HepG2 (cell line): ENCODE results near the gene CHAF1A. TPM values are rescaled to one million over a fixed set of nuclear protein-coding genes. Genes with fewer than 3 reads are reported as not detected.

Experiments
- JUN ChIP-seq: sonication (generic); formaldehyde crosslinking; IDR thresholded peaks from 2 replicates; pipeline ENCODE4 v1.4.0; 2020; ENCODE audit warnings: mild to moderate bottlenecking, missing genetic modification reagents
- KAT7 ChIP-seq: IDR thresholded peaks from 2 replicates; pipeline ENCODE4 v1.6.1; 2018; ENCODE audit warnings: borderline replicate concordance, missing compliant biosample characterization
- KAT8 ChIP-seq: IDR thresholded peaks from 2 replicates; pipeline ENCODE4 v1.6.1; 2016; ENCODE audit warnings: missing genetic modification reagents, missing compliant biosample characterization
- ZNF333 ChIP-seq: sonication (generic); formaldehyde crosslinking; IDR thresholded peaks from 2 replicates; pipeline ENCODE4 v1.4.0; 2020; ENCODE audit warnings: mild to moderate bottlenecking, missing genetic modification reagents, borderline replicate concordance
- ZNF337 ChIP-seq: sonication (generic); formaldehyde crosslinking; IDR thresholded peaks from 2 replicates; pipeline ENCODE4 v1.5.1; 2020; ENCODE audit warnings: missing genetic modification reagents, low read depth, mild to moderate bottlenecking, borderline replicate concordance
- ZNF354B ChIP-seq: sonication (generic); formaldehyde crosslinking; IDR thresholded peaks from 2 replicates; pipeline ENCODE4 v1.8.0; 2022; ENCODE audit warnings: mild to moderate bottlenecking, missing genetic modification reagents
- ZNF441 ChIP-seq: sonication (generic); formaldehyde crosslinking; IDR thresholded peaks from 2 replicates; pipeline ENCODE4 v1.7.0; 2021; ENCODE audit warnings: missing genetic modification reagents, borderline replicate concordance
- ZNF460 ChIP-seq: sonication (generic); formaldehyde crosslinking; IDR thresholded peaks from 2 replicates; pipeline ENCODE4 v1.5.1; 2020; ENCODE audit warnings: missing genetic modification reagents, mild to moderate bottlenecking, borderline replicate concordance
- ZNF766 ChIP-seq: sonication (generic); formaldehyde crosslinking; IDR thresholded peaks from 2 replicates; pipeline ENCODE4 v1.5.0; 2020; ENCODE audit warnings: missing genetic modification reagents, borderline replicate concordance
- ZNF776 ChIP-seq: sonication (generic); formaldehyde crosslinking; IDR thresholded peaks from 2 replicates; pipeline ENCODE4 v1.4.0; 2020; ENCODE audit warnings: mild to moderate bottlenecking, missing genetic modification reagents
- ZSCAN20 ChIP-seq: sonication (generic); formaldehyde crosslinking; IDR thresholded peaks from 2 replicates; pipeline ENCODE4 v1.4.0; 2020; ENCODE audit warnings: missing genetic modification reagents, mild to moderate bottlenecking, borderline replicate concordance
- polyA plus RNA-seq, 8 experiments: library from polyadenylated mRNA; depleted of rRNA in 3 of 8; stranded (reverse) in 7 of 8; unstranded in 1 of 8; fragments of >200 nt; fragmentation: Illumina TruSeq in 4 of 8; extraction: Trizol in 4 of 8; gene quantifications; 2 replicates each; pipeline versions ENCODE4 v1.2.1 to v1.2.3, GENCODE V29; 2011 to 2016; ENCODE audit warnings: low read depth in 4 of 8, missing spikeins in 1 of 8, mixed read lengths in 1 of 8; ENCODE audit not compliant: insufficient read depth in 1 of 8
- total RNA-seq, 5 experiments: library from RNA; depleted of rRNA; stranded (reverse); fragments of >200 nt; fragmentation: Illumina TruSeq; extraction: Trizol; gene quantifications; 2 replicates each; pipeline ENCODE4 v1.2.3, GENCODE V29; 2016; ENCODE audit warnings: low read depth in 1 of 5
- TF ChIP-seq, protein P1 (sequence below): sonication (generic); formaldehyde crosslinking; IDR thresholded peaks from one replicate; pipeline ENCODE4 v1.5.1; 2020; ENCODE audit warnings: mild to moderate bottlenecking, missing genetic modification reagents; ENCODE audit errors: not compliant biosample characterization
- TF ChIP-seq, protein P2 (sequence below): IDR thresholded peaks from 2 replicates; pipeline ENCODE4 v1.6.1; 2016; ENCODE audit warnings: low read depth, missing genetic modification reagents, missing compliant biosample characterization
- TF ChIP-seq, protein P3 (sequence below): sonication (generic); formaldehyde crosslinking; IDR thresholded peaks from 2 replicates; pipeline ENCODE4 v1.4.0; 2020; ENCODE audit warnings: low read depth, mild to moderate bottlenecking, missing genetic modification reagents

Gene CHAF1A
- total and polyA plus RNA-seq, 2 of the 13 experiments (the other 11 are each of a cell fraction or from before 2014, with no cell fraction given) = 11.0 to 34.8 TPM

DNA sequence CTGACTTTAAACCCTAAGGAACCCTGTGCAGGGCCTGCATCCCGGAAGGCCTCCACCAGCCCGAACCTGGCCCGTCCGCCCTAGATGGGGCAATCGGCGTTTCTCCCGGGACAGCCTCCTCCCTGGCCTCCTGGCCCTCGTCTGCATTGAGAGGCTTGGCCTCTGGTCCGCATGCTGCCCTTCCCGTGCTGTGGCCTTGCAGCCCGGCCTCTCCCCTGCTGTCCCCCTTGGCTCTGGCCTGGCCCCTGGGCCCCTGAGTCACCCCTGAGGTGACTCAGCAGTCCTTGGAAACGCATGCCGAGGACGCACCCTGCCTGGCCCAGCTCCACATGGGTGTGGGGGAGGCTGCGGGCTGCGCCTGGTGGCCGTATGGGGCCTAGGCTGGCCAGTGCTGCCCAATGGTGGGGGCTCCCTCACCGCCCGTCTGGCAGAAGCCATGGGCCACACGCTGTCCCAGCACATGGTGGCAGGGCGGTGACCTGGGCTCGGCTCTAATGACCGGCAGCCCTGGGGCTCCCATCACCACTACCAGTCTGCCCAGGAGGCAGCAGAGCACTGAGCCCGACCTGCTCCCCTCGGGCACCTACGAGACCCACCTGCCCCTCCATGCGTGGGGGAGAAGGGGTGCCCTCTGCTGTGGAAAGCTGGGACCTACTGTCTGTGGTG is 27.8 kb upstream of the CHAF1A start (continued):
- TF ChIP-seq, protein P1, sequence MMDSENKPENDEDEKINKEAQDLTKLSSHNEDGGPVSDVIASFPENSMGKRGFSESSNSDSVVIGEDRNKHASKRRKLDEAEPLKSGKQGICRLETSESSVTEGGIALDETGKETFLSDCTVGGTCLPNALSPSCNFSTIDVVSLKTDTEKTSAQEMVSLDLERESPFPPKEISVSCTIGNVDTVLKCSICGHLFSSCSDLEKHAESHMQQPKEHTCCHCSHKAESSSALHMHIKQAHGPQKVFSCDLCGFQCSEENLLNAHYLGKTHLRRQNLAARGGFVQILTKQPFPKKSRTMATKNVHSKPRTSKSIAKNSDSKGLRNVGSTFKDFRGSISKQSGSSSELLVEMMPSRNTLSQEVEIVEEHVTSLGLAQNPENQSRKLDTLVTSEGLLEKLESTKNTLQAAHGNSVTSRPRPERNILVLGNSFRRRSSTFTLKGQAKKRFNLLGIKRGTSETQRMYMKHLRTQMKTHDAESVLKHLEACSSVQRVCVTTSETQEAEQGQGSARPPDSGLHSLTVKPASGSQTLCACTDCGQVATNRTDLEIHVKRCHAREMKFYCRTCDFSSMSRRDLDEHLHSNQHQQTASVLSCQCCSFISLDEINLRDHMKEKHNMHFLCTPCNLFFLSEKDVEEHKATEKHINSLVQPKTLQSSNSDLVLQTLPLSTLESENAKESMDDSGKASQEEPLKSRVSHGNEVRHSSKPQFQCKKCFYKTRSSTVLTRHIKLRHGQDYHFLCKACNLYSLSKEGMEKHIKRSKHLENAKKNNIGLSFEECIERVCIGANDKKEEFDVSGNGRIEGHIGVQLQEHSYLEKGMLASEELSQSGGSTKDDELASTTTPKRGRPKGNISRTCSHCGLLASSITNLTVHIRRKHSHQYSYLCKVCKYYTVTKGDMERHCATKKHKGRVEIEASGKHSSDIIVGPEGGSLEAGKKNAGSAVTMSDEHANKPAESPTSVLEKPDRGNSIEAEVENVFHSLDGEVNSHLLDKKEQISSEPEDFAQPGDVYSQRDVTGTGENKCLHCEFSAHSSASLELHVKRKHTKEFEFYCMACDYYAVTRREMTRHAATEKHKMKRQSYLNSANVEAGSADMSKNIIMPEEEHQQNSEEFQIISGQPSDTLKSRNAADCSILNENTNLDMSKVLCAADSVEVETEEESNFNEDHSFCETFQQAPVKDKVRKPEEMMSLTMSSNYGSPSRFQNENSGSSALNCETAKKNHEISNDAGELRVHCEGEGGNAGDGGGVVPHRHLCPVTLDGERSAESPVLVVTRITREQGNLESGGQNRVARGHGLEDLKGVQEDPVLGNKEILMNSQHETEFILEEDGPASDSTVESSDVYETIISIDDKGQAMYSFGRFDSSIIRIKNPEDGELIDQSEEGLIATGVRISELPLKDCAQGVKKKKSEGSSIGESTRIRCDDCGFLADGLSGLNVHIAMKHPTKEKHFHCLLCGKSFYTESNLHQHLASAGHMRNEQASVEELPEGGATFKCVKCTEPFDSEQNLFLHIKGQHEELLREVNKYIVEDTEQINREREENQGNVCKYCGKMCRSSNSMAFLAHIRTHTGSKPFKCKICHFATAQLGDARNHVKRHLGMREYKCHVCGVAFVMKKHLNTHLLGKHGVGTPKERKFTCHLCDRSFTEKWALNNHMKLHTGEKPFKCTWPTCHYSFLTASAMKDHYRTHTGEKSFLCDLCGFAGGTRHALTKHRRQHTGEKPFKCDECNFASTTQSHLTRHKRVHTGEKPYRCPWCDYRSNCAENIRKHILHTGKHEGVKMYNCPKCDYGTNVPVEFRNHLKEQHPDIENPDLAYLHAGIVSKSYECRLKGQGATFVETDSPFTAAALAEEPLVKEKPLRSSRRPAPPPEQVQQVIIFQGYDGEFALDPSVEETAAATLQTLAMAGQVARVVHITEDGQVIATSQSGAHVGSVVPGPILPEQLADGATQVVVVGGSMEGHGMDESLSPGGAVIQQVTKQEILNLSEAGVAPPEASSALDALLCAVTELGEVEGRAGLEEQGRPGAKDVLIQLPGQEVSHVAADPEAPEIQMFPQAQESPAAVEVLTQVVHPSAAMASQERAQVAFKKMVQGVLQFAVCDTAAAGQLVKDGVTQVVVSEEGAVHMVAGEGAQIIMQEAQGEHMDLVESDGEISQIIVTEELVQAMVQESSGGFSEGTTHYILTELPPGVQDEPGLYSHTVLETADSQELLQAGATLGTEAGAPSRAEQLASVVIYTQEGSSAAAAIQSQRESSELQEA (CRISPR knock-in tag) = peak; percentile 72
- TF ChIP-seq ZNF337 (CRISPR knock-in tag) = peak; percentile 48; the same call in 1 of the 2 replicates
- TF ChIP-seq KAT7 (CRISPR knock-in tag) = no peak
- TF ChIP-seq, protein P2, sequence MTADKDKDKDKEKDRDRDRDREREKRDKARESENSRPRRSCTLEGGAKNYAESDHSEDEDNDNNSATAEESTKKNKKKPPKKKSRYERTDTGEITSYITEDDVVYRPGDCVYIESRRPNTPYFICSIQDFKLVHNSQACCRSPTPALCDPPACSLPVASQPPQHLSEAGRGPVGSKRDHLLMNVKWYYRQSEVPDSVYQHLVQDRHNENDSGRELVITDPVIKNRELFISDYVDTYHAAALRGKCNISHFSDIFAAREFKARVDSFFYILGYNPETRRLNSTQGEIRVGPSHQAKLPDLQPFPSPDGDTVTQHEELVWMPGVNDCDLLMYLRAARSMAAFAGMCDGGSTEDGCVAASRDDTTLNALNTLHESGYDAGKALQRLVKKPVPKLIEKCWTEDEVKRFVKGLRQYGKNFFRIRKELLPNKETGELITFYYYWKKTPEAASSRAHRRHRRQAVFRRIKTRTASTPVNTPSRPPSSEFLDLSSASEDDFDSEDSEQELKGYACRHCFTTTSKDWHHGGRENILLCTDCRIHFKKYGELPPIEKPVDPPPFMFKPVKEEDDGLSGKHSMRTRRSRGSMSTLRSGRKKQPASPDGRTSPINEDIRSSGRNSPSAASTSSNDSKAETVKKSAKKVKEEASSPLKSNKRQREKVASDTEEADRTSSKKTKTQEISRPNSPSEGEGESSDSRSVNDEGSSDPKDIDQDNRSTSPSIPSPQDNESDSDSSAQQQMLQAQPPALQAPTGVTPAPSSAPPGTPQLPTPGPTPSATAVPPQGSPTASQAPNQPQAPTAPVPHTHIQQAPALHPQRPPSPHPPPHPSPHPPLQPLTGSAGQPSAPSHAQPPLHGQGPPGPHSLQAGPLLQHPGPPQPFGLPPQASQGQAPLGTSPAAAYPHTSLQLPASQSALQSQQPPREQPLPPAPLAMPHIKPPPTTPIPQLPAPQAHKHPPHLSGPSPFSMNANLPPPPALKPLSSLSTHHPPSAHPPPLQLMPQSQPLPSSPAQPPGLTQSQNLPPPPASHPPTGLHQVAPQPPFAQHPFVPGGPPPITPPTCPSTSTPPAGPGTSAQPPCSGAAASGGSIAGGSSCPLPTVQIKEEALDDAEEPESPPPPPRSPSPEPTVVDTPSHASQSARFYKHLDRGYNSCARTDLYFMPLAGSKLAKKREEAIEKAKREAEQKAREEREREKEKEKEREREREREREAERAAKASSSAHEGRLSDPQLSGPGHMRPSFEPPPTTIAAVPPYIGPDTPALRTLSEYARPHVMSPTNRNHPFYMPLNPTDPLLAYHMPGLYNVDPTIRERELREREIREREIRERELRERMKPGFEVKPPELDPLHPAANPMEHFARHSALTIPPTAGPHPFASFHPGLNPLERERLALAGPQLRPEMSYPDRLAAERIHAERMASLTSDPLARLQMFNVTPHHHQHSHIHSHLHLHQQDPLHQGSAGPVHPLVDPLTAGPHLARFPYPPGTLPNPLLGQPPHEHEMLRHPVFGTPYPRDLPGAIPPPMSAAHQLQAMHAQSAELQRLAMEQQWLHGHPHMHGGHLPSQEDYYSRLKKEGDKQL (CRISPR knock-in tag) = 0 out of 2 replicates have a peak, but pooled peaks have one; percentile 27
- no peak for TF ChIP-seq ZNF460 (CRISPR knock-in tag)
- peak; percentile 90 for TF ChIP-seq JUN (CRISPR knock-in tag)
- 0 out of 2 replicates have a peak, but pooled peaks have one; percentile 74 for TF ChIP-seq ZNF776 (CRISPR knock-in tag)
- TF ChIP-seq ZNF333 (CRISPR knock-in tag) = 0 out of 2 replicates have a peak, but pooled peaks have one; percentile 42
- TF ChIP-seq ZNF766 (CRISPR knock-in tag) = no peak
- TF ChIP-seq ZSCAN20 = no peak
- TF ChIP-seq, protein P3, sequence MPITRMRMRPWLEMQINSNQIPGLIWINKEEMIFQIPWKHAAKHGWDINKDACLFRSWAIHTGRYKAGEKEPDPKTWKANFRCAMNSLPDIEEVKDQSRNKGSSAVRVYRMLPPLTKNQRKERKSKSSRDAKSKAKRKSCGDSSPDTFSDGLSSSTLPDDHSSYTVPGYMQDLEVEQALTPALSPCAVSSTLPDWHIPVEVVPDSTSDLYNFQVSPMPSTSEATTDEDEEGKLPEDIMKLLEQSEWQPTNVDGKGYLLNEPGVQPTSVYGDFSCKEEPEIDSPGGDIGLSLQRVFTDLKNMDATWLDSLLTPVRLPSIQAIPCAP = no peak; the same call in 1 of the 2 replicates
- 0 out of 2 replicates have a peak, but pooled peaks have one; percentile 68 for TF ChIP-seq ZNF354B
- peak; percentile 71; the same call in 1 of the 2 replicates for TF ChIP-seq KAT8
- peak; percentile 38; the same call in 1 of the 2 replicates for TF ChIP-seq ZNF441 (CRISPR knock-in tag)
